Measurements from ENCODE around the gene ZFAND4. TPM values are rescaled to one million over a fixed set of nuclear protein-coding genes. Genes with fewer than 3 reads are reported as not detected.
"Not testable (repeated sequence)": the region's sequence is repeated elsewhere in the genome, so short reads cannot be mapped to it uniquely, and the experiment has no call there.

Gene ZFAND4
- polyA plus RNA-seq, 3 donors = 12.1 to 14.3 (median 13.7) TPM

GRCh38 chr10:45644527-45644926 is 28.0 kb downstream of the ZFAND4 start:
- DNase-seq = no peak

GRCh38 chr10:45640941-45641340 is 31.6 kb downstream of the ZFAND4 start:
- no peak for DNase-seq

- no peak for DNase-seq
These were observed 32.5 kb downstream of the ZFAND4 start for GRCh38 chr10:45640049-45640448.

- no peak for DNase-seq
These were observed 45.0 kb downstream of the ZFAND4 start for GRCh38 chr10:45627412-45628048.

GRCh38 chr10:45625879-45626278 is 46.7 kb downstream of the ZFAND4 start:
- DNase-seq = no peak

GRCh38 chr10:45624724-45625123 is 47.8 kb downstream of the ZFAND4 start:
- DNase-seq = no peak

GRCh38 chr10:45614869-45615268 is 57.7 kb downstream of the ZFAND4 start:
- no peak for DNase-seq

GRCh38 chr10:45612741-45613140 is 59.8 kb downstream of the ZFAND4 start:
- no peak for DNase-seq

- no peak for DNase-seq
These were observed 64.5 kb downstream of the ZFAND4 start for GRCh38 chr10:45608052-45608451.

- no peak for DNase-seq
These were observed 65.3 kb downstream of the ZFAND4 start for GRCh38 chr10:45607276-45607675.

- DNase-seq = no peak
These were observed 69.7 kb downstream of the ZFAND4 start for GRCh38 chr10:45602836-45603235.

GRCh38 chr10:45602082-45602730 is 70.4 kb downstream of the ZFAND4 start:
- no peak for DNase-seq

- not testable (repeated sequence) for DNase-seq
These were observed 71.2 kb downstream of the ZFAND4 start for GRCh38 chr10:45601254-45601930.

GRCh38 chr10:45600337-45601253 is 72.0 kb downstream of the ZFAND4 start:
- not testable (repeated sequence) for DNase-seq

- DNase-seq = no peak
These were observed 72.9 kb downstream of the ZFAND4 start for GRCh38 chr10:45599646-45600045.

- no peak for DNase-seq
These were observed 73.5 kb downstream of the ZFAND4 start for GRCh38 chr10:45599021-45599603.

- no peak for DNase-seq
These were observed 76.0 kb downstream of the ZFAND4 start for GRCh38 chr10:45596526-45596925.

GRCh38 chr10:45594276-45595157 is 78.1 kb downstream of the ZFAND4 start:
- peak; percentile 93 for DNase-seq

- no peak for DNase-seq
These were observed 78.7 kb downstream of the ZFAND4 start for GRCh38 chr10:45593938-45594275.

- no peak for DNase-seq
These were observed 79.6 kb downstream of the ZFAND4 start for GRCh38 chr10:45592926-45593325.

GRCh38 chr10:45592432-45592831 is 80.1 kb downstream of the ZFAND4 start:
- DNase-seq = no peak

Measured in renal pelvis (tissue), 4 donors.